H1 (cell line): ENCODE results near the gene PLXNA4. TPM values are rescaled to one million over a fixed set of nuclear protein-coding genes. Genes with fewer than 3 reads are reported as not detected.

ENCODE experiments used
- CTCF ChIA-PET: fragments of 300-600 bp; sonication (Branson Sonifier 250); formaldehyde crosslinking; loops from one replicate; lab custom pipeline; 2021; ENCODE audit not compliant: partially characterized antibody; lab: Charles Lee
- POLR2A ChIA-PET: fragments of 300-600 bp; sonication (Branson Sonifier 250); formaldehyde crosslinking; loops from one replicate; lab custom pipeline; 2021; ENCODE audit warnings: inconsistent platforms; ENCODE audit not compliant: partially characterized antibody; lab: Charles Lee
- DNase-seq, 2 experiments: peaks; one replicate each; pipeline versions ENCODE4 v3.0.0 to v3.0.0-alpha.2; 2010 to 2022; ENCODE audit warnings: low spot score in 2 of 2, low read depth in 1 of 2, mixed read lengths in 1 of 2
- FAIRE-seq: peaks from 2 replicates; lab custom pipeline; 2011; peaks lifted over from hg19 to GRCh38; lab: Jason Lieb, UNC
- H2AFZ ChIP-seq: 2 replicates; pipeline ENCODE4 v1.8.1; 2012; ENCODE audit warnings: low read length, inconsistent platforms
- H2AK5ac ChIP-seq: 2 replicates; pipeline ENCODE4 v1.6.1; 2013; ENCODE audit warnings: low read depth, low read length
- H2BK120ac ChIP-seq: replicated peaks from 2 replicates; pipeline ENCODE3; 2013; ENCODE audit warnings: low read depth, low read length, inconsistent platforms
- H2BK12ac ChIP-seq: 2 replicates; pipeline ENCODE4 v1.6.1; 2013; ENCODE audit warnings: low read depth, low read length
- H2BK15ac ChIP-seq: 2 replicates; pipeline ENCODE4 v1.6.1; 2013; ENCODE audit warnings: low read length
- H2BK20ac ChIP-seq: 2 replicates; pipeline ENCODE4 v1.6.1; 2013; ENCODE audit warnings: low read length
- H2BK5ac ChIP-seq: 2 replicates; pipeline ENCODE4 v1.6.1; 2013; ENCODE audit warnings: low read depth, low read length
- H3K14ac ChIP-seq: 2 replicates; pipeline ENCODE4 v1.6.1; 2013; ENCODE audit warnings: inconsistent platforms; ENCODE audit not compliant: insufficient read length
- H3K18ac ChIP-seq: 2 replicates; pipeline ENCODE4 v1.6.1; 2013; ENCODE audit warnings: low read length; ENCODE audit errors: extremely low read depth
- H3K23ac ChIP-seq: 2 replicates; pipeline ENCODE4 v1.6.1; 2013; ENCODE audit warnings: inconsistent platforms; ENCODE audit not compliant: insufficient read length
- H3K23me2 ChIP-seq: 2 replicates; pipeline ENCODE4 v1.6.1; 2013; ENCODE audit warnings: low read depth, low read length
- H3K27ac ChIP-seq: 2 replicates; pipeline ENCODE4 v1.6.1; 2011; ENCODE audit warnings: low read depth, low read length, inconsistent platforms
- H3K27me3 ChIP-seq, 4 experiments: replicated peaks in 1 of 4; 1 replicate in 1 of 4; 2 replicates in 3 of 4; pipeline versions ENCODE4 v1.6.1 to v1.8.1; 2011 to 2013; ENCODE audit warnings: low read length in 3 of 4, mild to moderate bottlenecking in 3 of 4, inconsistent platforms in 2 of 4, mixed read lengths in 2 of 4, moderate library complexity in 1 of 4; ENCODE audit not compliant: control insufficient read depth in 3 of 4, insufficient read depth in 3 of 4; ENCODE audit errors: extremely low read depth in 1 of 4
- H3K36me3 ChIP-seq, 4 experiments: 2 replicates each; pipeline versions ENCODE4 v1.6.1 to v1.8.1; 2011 to 2013; ENCODE audit warnings: mild to moderate bottlenecking in 4 of 4, low read length in 3 of 4, moderate library complexity in 2 of 4, control low read depth in 1 of 4, inconsistent platforms in 1 of 4; ENCODE audit not compliant: insufficient read depth in 4 of 4, control insufficient read depth in 2 of 4
- H3K4ac ChIP-seq: replicated peaks from 2 replicates; pipeline ENCODE3; 2013; ENCODE audit warnings: low read length, low read depth, mixed read lengths, inconsistent platforms; ENCODE audit not compliant: insufficient read length
- H3K4me1 ChIP-seq, 4 experiments: replicated peaks in 1 of 4; 1 replicate in 1 of 4; 2 replicates in 3 of 4; pipeline versions ENCODE4 v1.6.1 to v1.8.1; 2011 to 2013; ENCODE audit warnings: low read length in 3 of 4, inconsistent platforms in 2 of 4, mixed read lengths in 1 of 4; ENCODE audit not compliant: insufficient read depth in 4 of 4, control insufficient read depth in 3 of 4
- H3K4me2 ChIP-seq, 2 experiments: 2 replicates each; pipeline versions ENCODE4 v1.6.1 to v1.8.1; 2011 to 2013; ENCODE audit warnings: low read depth in 2 of 2, low read length in 2 of 2, control low read depth in 1 of 2, inconsistent platforms in 1 of 2, mild to moderate bottlenecking in 1 of 2; ENCODE audit not compliant: insufficient read depth in 1 of 2
- H3K4me3 ChIP-seq, 4 experiments: fragments of 200-600, 300-600 bp in 1 of 4; sonication (generic), shearing (Covaris generic), sonication (Bioruptor Twin) in 1 of 4; 2 replicates each; pipeline versions ENCODE4 v1.5.1 to v1.8.1; 2011 to 2016; ENCODE audit warnings: low read length in 4 of 4, low read depth in 3 of 4, control low read depth in 2 of 4, inconsistent platforms in 2 of 4, mild to moderate bottlenecking in 2 of 4, mixed read lengths in 1 of 4, moderate library complexity in 1 of 4; ENCODE audit not compliant: insufficient read depth in 2 of 4; ENCODE audit errors: extremely low read depth in 1 of 4
- H3K56ac ChIP-seq: replicated peaks from 2 replicates; pipeline ENCODE3; 2013; ENCODE audit warnings: low read depth, mild to moderate bottlenecking, mixed read lengths, low read length, inconsistent platforms; ENCODE audit not compliant: insufficient read length
- H3K79me1 ChIP-seq: 2 replicates; pipeline ENCODE4 v1.6.1; 2013; ENCODE audit warnings: low read depth, low read length, control low read depth
- H3K79me2 ChIP-seq, 2 experiments: 2 replicates each; pipeline versions ENCODE4 v1.6.1 to v1.8.1; 2012 to 2013; ENCODE audit warnings: low read length in 2 of 2, mild to moderate bottlenecking in 2 of 2, inconsistent platforms in 1 of 2; ENCODE audit not compliant: insufficient read depth in 2 of 2, control insufficient read depth in 1 of 2
- H3K9ac ChIP-seq, 4 experiments: replicated peaks in 1 of 4; 1 replicate in 1 of 4; 2 replicates in 3 of 4; pipeline versions ENCODE4 v1.6.1 to v1.8.1; 2011 to 2013; ENCODE audit warnings: low read depth in 3 of 4, low read length in 3 of 4, control low read depth in 2 of 4, mild to moderate bottlenecking in 2 of 4, moderate library complexity in 2 of 4, inconsistent platforms in 1 of 4; ENCODE audit errors: extremely low read depth in 1 of 4
- H3K9me3 ChIP-seq, 2 experiments: 2 replicates each; pipeline versions ENCODE4 v1.6.1 to v1.8.1; 2012 to 2013; ENCODE audit warnings: mild to moderate bottlenecking in 2 of 2, moderate library complexity in 2 of 2, control low read depth in 1 of 2, inconsistent platforms in 1 of 2, low read depth in 1 of 2, low read length in 1 of 2, mixed read lengths in 1 of 2; ENCODE audit not compliant: insufficient read depth in 2 of 2
- H4K20me1 ChIP-seq, 2 experiments: replicated peaks in 1 of 2; 2 replicates each; pipeline versions ENCODE3 to v1.8.1; 2011 to 2013; ENCODE audit warnings: inconsistent platforms in 2 of 2, low read length in 2 of 2, mild to moderate bottlenecking in 1 of 2; ENCODE audit not compliant: insufficient read depth in 2 of 2, control insufficient read depth in 1 of 2
- H4K5ac ChIP-seq: 2 replicates; pipeline ENCODE4 v1.6.1; 2013; ENCODE audit warnings: low read length, low read depth, mixed read lengths, inconsistent platforms; ENCODE audit not compliant: insufficient read length
- H4K8ac ChIP-seq: 2 replicates; pipeline ENCODE4 v1.8.0; 2013; ENCODE audit warnings: mild to moderate bottlenecking, moderate library complexity, low read length, inconsistent platforms; ENCODE audit not compliant: insufficient read depth; ENCODE audit errors: extremely low read depth
- H4K91ac ChIP-seq: replicated peaks from 2 replicates; pipeline ENCODE3; 2013; ENCODE audit warnings: low read length, mixed read lengths, inconsistent platforms; ENCODE audit not compliant: insufficient read length
- EP300 ChIP-seq, 2 experiments: IDR thresholded peaks; 1 replicate in 1 of 2; 2 replicates in 1 of 2; pipeline ENCODE4 v1.6.1; 2011 to 2012; ENCODE audit warnings: low read depth in 2 of 2, low read length in 2 of 2, mild to moderate bottlenecking in 2 of 2, borderline replicate concordance in 1 of 2, inconsistent platforms in 1 of 2, moderate library complexity in 1 of 2
- KDM5A ChIP-seq: fragments of 200-600 bp; IDR thresholded peaks from 2 replicates; pipeline ENCODE4 v1.7.1; 2012; ENCODE audit warnings: mild to moderate bottlenecking, low read length, inconsistent platforms, mixed read lengths
- RNF2 ChIP-seq: fragments of 200-900, 300-1000 bp; sonication (generic); IDR thresholded peaks from 2 replicates; pipeline ENCODE4 v1.7.1; 2016; ENCODE audit warnings: borderline replicate concordance, low read depth, mild to moderate bottlenecking, antibody characterized with exemption, low read length; ENCODE audit not compliant: poor library complexity, severe bottlenecking; ENCODE audit errors: missing control alignments
- SIX5 ChIP-seq: IDR thresholded peaks from 2 replicates; pipeline ENCODE4 v1.6.1; 2011; ENCODE audit warnings: mild to moderate bottlenecking, low read depth, low read length
- WGBS, 2 experiments: shearing (Covaris generic) in 1 of 2; methylation state at CpG; one replicate each; pipeline versions ENCODE4 v1.1.6 to v1.1.7; 2013 to 2015; ENCODE audit warnings: low lambda C conversion rate in 2 of 2, mixed read lengths in 2 of 2, inconsistent platforms in 1 of 2, low coverage in 1 of 2, missing lambda C conversion rate in 1 of 2; ENCODE audit not compliant: insufficient replicate concordance in 2 of 2, insufficient coverage in 1 of 2, insufficient read length in 1 of 2; ENCODE audit errors: extremely low coverage in 1 of 2, missing lambda C conversion rate in 1 of 2; 5-methylcytosine and 5-hydroxymethylcytosine counted together
- polyA plus RNA-seq, 7 experiments: library from polyadenylated mRNA; depleted of rRNA in 3 of 7; stranded (reverse) in 5 of 7; unstranded in 2 of 7; fragments of >200 nt in 5 of 7; fragments of 200-250 nt in 2 of 7; gene quantifications; 1 replicate in 5 of 7; 2 replicates in 1 of 7; 4 replicates in 1 of 7; pipeline versions ENCODE4 v1.2.1 to v1.2.3, GENCODE V29; 2011 to 2013; ENCODE audit warnings: missing spikeins in 2 of 7, mixed read lengths in 2 of 7
- total RNA-seq: library from RNA; stranded (reverse); fragmentation: NEBNext Ultra II Directional; extraction: Animal tissue kit (Norgen Biotek cat#: 25700); gene quantifications from 2 replicates; pipeline ENCODE4 v1.2.1, GENCODE V29; 2021

The PLXNA4 gene
- total and polyA plus RNA-seq, 2 of the 8 experiments (the other 6 are each of a cell fraction or from before 2014, with no cell fraction given), result 0.76 to 0.79 TPM

DNA sequence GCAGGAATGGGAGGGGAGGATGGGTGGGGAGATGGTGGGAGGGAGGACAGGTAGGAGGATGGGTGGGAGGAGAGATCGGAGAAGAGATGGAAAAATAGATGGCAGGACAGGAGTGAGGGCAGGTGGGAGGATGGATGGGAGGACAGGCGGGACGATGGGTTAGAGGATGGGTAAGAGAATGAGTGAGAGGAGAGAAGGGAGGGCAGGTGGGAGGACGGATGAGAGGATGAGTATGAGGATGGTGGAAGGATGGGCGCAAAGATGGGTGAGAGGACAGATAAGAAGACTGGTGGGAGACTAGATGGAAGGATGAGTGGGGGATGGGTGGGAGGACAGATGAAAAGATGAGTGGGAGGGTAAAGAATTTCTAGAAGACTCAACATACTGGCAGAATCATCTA is 438.6 kb downstream of the PLXNA4 start:
- DNase-seq (no peak), FAIRE-seq (no peak)
- H2BK5ac ChIP-seq, result no peak overlapping the region
- no peak overlapping the region for H2BK12ac ChIP-seq
- H3K23me2 ChIP-seq, result no peaks in the 10 kb centered on the region
- H3K23ac ChIP-seq, result no peak overlapping the region
- no peak overlapping the region for H3K56ac ChIP-seq
- H3K4me2 ChIP-seq, result no peak overlapping the region
- H3K79me2 ChIP-seq, result no peaks in the 10 kb centered on the region
- H3K4ac ChIP-seq, result no peak overlapping the region
- 89 to 100% methylated on average over 3 to 4 of the region's 5 CpGs for WGBS, 2 experiments
- H2AFZ ChIP-seq, result no peak overlapping the region
- no peak overlapping the region for H4K91ac ChIP-seq
- no peaks in the 10 kb centered on the region for H3K36me3 ChIP-seq
- no peak overlapping the region for H3K27ac ChIP-seq
- no peak overlapping the region for H3K18ac ChIP-seq
- H2BK15ac ChIP-seq, result no peak overlapping the region
- no peak overlapping the region for H4K5ac ChIP-seq
- no peak overlapping the region for H2BK20ac ChIP-seq
- peaks cover 1 to 12% (median 6%) of the 10 kb centered on the region in 4 experiments; a peak in 5 of 7 replicates for H3K4me1 ChIP-seq
- ChIA-PET CTCF (interaction anchor here (1.2 kb wide), 1 partner anchor 59 kb away, joined by 4 read pairs; no protein-coding TSS in a partner anchor), POLR2A (no interaction called here)
- no peaks in the 10 kb centered on the region for H3K9me3 ChIP-seq
- H3K9ac ChIP-seq, result no peak overlapping the region
- no peak overlapping the region for H3K4me3 ChIP-seq
- H3K14ac ChIP-seq, result no peak overlapping the region
- H4K8ac ChIP-seq, result no peak overlapping the region; the same call in 1 of the 2 replicates
- no peaks in the 10 kb centered on the region; a peak in 1 of 7 replicates for H3K27me3 ChIP-seq
- H2AK5ac ChIP-seq, result no peak overlapping the region
- H4K20me1 ChIP-seq, result no peaks in the 10 kb centered on the region
- no peaks in the 10 kb centered on the region for H3K79me1 ChIP-seq
- TF ChIP-seq RNF2 (no peak), KDM5A (no peak), SIX5 (no peak), EP300 (IDR thresholded peaks at IDR 0.05; ENCODE audit: borderline replicate concordance in 1 of 2, low read depth in 2 of 2, low read length in 2 of 2) (no peak)
- no peak overlapping the region for H2BK120ac ChIP-seq
